CD14-positive monocyte (primary cell): ENCODE measurements around the gene CTNNA2. TPM values are rescaled to one million over a fixed set of nuclear protein-coding genes. Genes with fewer than 3 reads are reported as not detected.

Experiments
- DNase-seq, 3 donors: peaks; one replicate each; pipeline ENCODE4 v3.0.0-alpha.2; 2011 to 2022
- H2AFZ ChIP-seq: 2 replicates; pipeline ENCODE4 v1.6.0; 2012; ENCODE audit warnings: mild to moderate bottlenecking, low read depth, low read length, inconsistent platforms; ENCODE audit not compliant: insufficient read depth, poor library complexity, severe bottlenecking
- H3K27ac ChIP-seq, 2 donors: 1 replicate in 1 of 2; 2 replicates in 1 of 2; pipeline ENCODE4 v1.5.1; 2012 to 2013; ENCODE audit warnings: low read length in 2 of 2, control low read depth in 1 of 2, inconsistent platforms in 1 of 2, low read depth in 1 of 2, mild to moderate bottlenecking in 1 of 2
- H3K27me3 ChIP-seq, 2 donors: one replicate each; pipeline versions ENCODE4 v1.6.0 to v1.6.1; 2011 to 2013; ENCODE audit warnings: low read length in 2 of 2; ENCODE audit not compliant: control insufficient read depth in 2 of 2, insufficient read depth in 2 of 2
- H3K36me3 ChIP-seq, 2 donors: replicated peaks in 1 of 2; 1 replicate in 1 of 2; 2 replicates in 1 of 2; pipeline versions ENCODE4 v1.5.1 to v1.6.1; 2012 to 2013; ENCODE audit warnings: low read length in 2 of 2, control low read depth in 1 of 2, inconsistent platforms in 1 of 2, mild to moderate bottlenecking in 1 of 2; ENCODE audit not compliant: insufficient read depth in 2 of 2, control insufficient read depth in 1 of 2
- H3K4me1 ChIP-seq, 2 donors: 1 replicate in 1 of 2; 2 replicates in 1 of 2; pipeline versions ENCODE4 v1.5.1 to v1.6.1; 2012 to 2013; ENCODE audit warnings: low read length in 2 of 2, control low read depth in 1 of 2, inconsistent platforms in 1 of 2, mild to moderate bottlenecking in 1 of 2, moderate library complexity in 1 of 2; ENCODE audit not compliant: insufficient read depth in 2 of 2, control insufficient read depth in 1 of 2
- H3K4me2 ChIP-seq: replicated peaks from 2 replicates; pipeline ENCODE3; 2012; ENCODE audit warnings: low read length, moderate library complexity, mild to moderate bottlenecking; ENCODE audit not compliant: poor library complexity, severe bottlenecking; ENCODE audit errors: extremely low read depth
- H3K4me3 ChIP-seq, 3 experiments: fragments of 200-600 bp in 1 of 3; sonication (generic) in 1 of 3; replicated peaks in 1 of 3; 1 replicate in 2 of 3; 2 replicates in 1 of 3; pipeline ENCODE4 v1.5.1; 2011 to 2013; ENCODE audit warnings: low read length in 3 of 3, mild to moderate bottlenecking in 3 of 3, control low read depth in 2 of 3, low read depth in 2 of 3, inconsistent platforms in 1 of 3, moderate library complexity in 1 of 3
- H3K79me2 ChIP-seq: 2 replicates; pipeline ENCODE4 v1.6.0; 2012; ENCODE audit warnings: mild to moderate bottlenecking, control low read depth, inconsistent platforms, low read length, moderate library complexity; ENCODE audit not compliant: insufficient read depth
- H3K9ac ChIP-seq: 2 replicates; pipeline ENCODE4 v1.6.0; 2017; ENCODE audit warnings: low read length, mild to moderate bottlenecking; ENCODE audit not compliant: insufficient read depth, poor library complexity, severe bottlenecking
- H3K9me3 ChIP-seq, 2 donors: replicated peaks in 1 of 2; 1 replicate in 1 of 2; 2 replicates in 1 of 2; pipeline versions ENCODE4 v1.5.1 to v1.6.1; 2012 to 2013; ENCODE audit warnings: low read length in 2 of 2, control low read depth in 1 of 2; ENCODE audit not compliant: control insufficient read depth in 1 of 2, insufficient read depth in 1 of 2
- H4K20me1 ChIP-seq: 2 replicates; pipeline ENCODE4 v1.6.0; 2012; ENCODE audit warnings: mild to moderate bottlenecking, low read length, control low read depth, moderate library complexity; ENCODE audit not compliant: insufficient read depth
- H3K27ac Mint-ChIP-seq, 7 donors: one replicate each; pipeline ENCODE4 v1.8.0; 2020; ENCODE audit warnings: mild to moderate bottlenecking in 7 of 7, mixed read lengths in 7 of 7, moderate library complexity in 6 of 7, inconsistent platforms in 2 of 7
- H3K27me3 Mint-ChIP-seq, 3 donors: one replicate each; pipeline ENCODE4 v1.8.0; 2021 to 2022; ENCODE audit warnings: low read depth in 3 of 3, mild to moderate bottlenecking in 3 of 3, mixed read lengths in 3 of 3, moderate library complexity in 3 of 3, inconsistent platforms in 1 of 3
- H3K36me3 Mint-ChIP-seq, 2 donors: one replicate each; pipeline ENCODE4 v1.8.0; 2020; ENCODE audit warnings: mixed read lengths in 2 of 2, inconsistent platforms in 1 of 2, mild to moderate bottlenecking in 1 of 2
- H3K4me1 Mint-ChIP-seq: one replicate; pipeline ENCODE4 v1.8.0; 2020; ENCODE audit warnings: mild to moderate bottlenecking, mixed read lengths
- H3K4me3 Mint-ChIP-seq, 2 donors: one replicate each; pipeline ENCODE4 v1.8.0; 2020; ENCODE audit warnings: mild to moderate bottlenecking in 2 of 2, mixed read lengths in 2 of 2, moderate library complexity in 1 of 2
- H3K9me3 Mint-ChIP-seq, 7 donors: one replicate each; pipeline ENCODE4 v1.8.0; 2020 to 2022; ENCODE audit warnings: mixed read lengths in 7 of 7, mild to moderate bottlenecking in 6 of 7, moderate library complexity in 6 of 7, inconsistent platforms in 2 of 7
- CTCF ChIP-seq: fragments of 200-600 bp; IDR thresholded peaks from one replicate; pipeline ENCODE4 v1.8.0; 2022; ENCODE audit warnings: antibody characterized with exemption, mild to moderate bottlenecking
- WGBS: methylation state at CpG from one replicate; pipeline ENCODE4 v1.1.5; 2013; ENCODE audit warnings: missing lambda C conversion rate; ENCODE audit not compliant: insufficient coverage; 5-methylcytosine and 5-hydroxymethylcytosine counted together
- intact Hi-C, 2 donors: fragments of 100-400 bp; cut with micrococcal nuclease; formaldehyde crosslinking; loops; one replicate each; pipeline versions ENCODE4 v1.15.0 to v1.15.1; 2023
- polyA plus RNA-seq, 3 donors: library from polyadenylated mRNA; depleted of rRNA in 1 of 3; unstranded in 2 of 3; stranded (reverse) in 1 of 3; fragments of 300-500 nt in 2 of 3; fragments of >200 nt in 1 of 3; fragmentation: Illumina TruSeq in 2 of 3; gene quantifications; 1 replicate in 2 of 3; 2 replicates in 1 of 3; pipeline ENCODE4 v1.2.3, GENCODE V29; 2012 to 2021

Gene CTNNA2
- polyA plus RNA-seq, 3 donors, result not detected

- Histone ChIP-seq H2AFZ (no peak overlapping the region), H3K4me2 (no peak overlapping the region), H3K27me3 (no peaks in the 10 kb centered on the region), H3K27ac (no peak overlapping the region), H3K9ac (no peak overlapping the region), H3K9me3 (peaks cover 6% of the 10 kb centered on the region in 2 donors), H4K20me1 (no peaks in the 10 kb centered on the region), H3K4me1 (no peaks in the 10 kb centered on the region), H3K79me2 (no peaks in the 10 kb centered on the region), H3K36me3 (no peaks in the 10 kb centered on the region), H3K4me3 (no peak overlapping the region)
- no peak for TF ChIP-seq CTCF
- H3K4me3 Mint-ChIP-seq, result no peak overlapping the region
- H3K27ac Mint-ChIP-seq, result no peak overlapping the region
- peaks cover 0 to 7% (median 2%) of the 10 kb centered on the region in 7 donors for H3K9me3 Mint-ChIP-seq
- no peak for DNase-seq
- H3K27me3 Mint-ChIP-seq, result peaks cover 0 to 2% (median 0%) of the 10 kb centered on the region in 3 donors
- intact Hi-C loops, result no loop called here
- WGBS, result no CpG with 5 or more reads among the region's 6 CpGs
- H3K36me3 Mint-ChIP-seq, result no peaks in the 10 kb centered on the region
- H3K4me1 Mint-ChIP-seq, result no peaks in the 10 kb centered on the region
These were observed 67.3 kb downstream of the CTNNA2 start for GRCh38 chr2:79580175-79580574.

GRCh38 chr2:79585701-79586433 lies 73.0 kb downstream of the CTNNA2 start:
- H3K36me3 Mint-ChIP-seq, result no peaks in the 10 kb centered on the region
- no peak overlapping the region for H3K27ac Mint-ChIP-seq
- no peak for TF ChIP-seq CTCF

More at GRCh38 chr2:79585701-79586433, 73.0 kb downstream of the CTNNA2 start:
- Histone ChIP-seq H3K36me3 (no peaks in the 10 kb centered on the region), H3K4me3 (no peak overlapping the region), H3K27me3 (no peaks in the 10 kb centered on the region), H3K4me2 (no peak overlapping the region), H2AFZ (no peak overlapping the region), H4K20me1 (no peaks in the 10 kb centered on the region), H3K9ac (no peak overlapping the region), H3K27ac (no peak overlapping the region), H3K79me2 (no peaks in the 10 kb centered on the region), H3K4me1 (no peaks in the 10 kb centered on the region), H3K9me3 (peaks cover 7 to 11% of the 10 kb centered on the region in 2 donors)
- Mint-ChIP-seq H3K9me3 (peaks cover 0 to 7% (median 3%) of the 10 kb centered on the region in 7 donors), H3K4me3 (no peak overlapping the region), H3K27me3 (peaks cover 0 to 3% (median 0%) of the 10 kb centered on the region in 3 donors), H3K4me1 (no peaks in the 10 kb centered on the region)
- DNase-seq, result no peak
- intact Hi-C loops, result no loop called here
- 61% methylated on average over 7 of the region's 11 CpGs for WGBS
